Karpas-422 (cell line): Measurements from ENCODE around the gene PAOX. TPM values are rescaled to one million over a fixed set of nuclear protein-coding genes. Genes with fewer than 3 reads are reported as not detected.
A peak's percentile ranks its signal among the peaks of the same experiment; 100 is the strongest.

Source experiments
- DNase-seq: peaks from one replicate; pipeline ENCODE4 v3.0.0-alpha.2; 2015
- H2AFZ ChIP-seq: fragments of 200-600 bp; sonication (generic); 2 replicates; pipeline ENCODE4 v1.6.1; 2014; ENCODE audit warnings: antibody characterized with exemption, low read length, mixed read lengths
- H3K27ac ChIP-seq: fragments of 200-600 bp; sonication (generic); 2 replicates; pipeline ENCODE4 v1.5.1; 2014; ENCODE audit warnings: mild to moderate bottlenecking, low read length, moderate library complexity
- H3K27me3 ChIP-seq: fragments of 200-600 bp; sonication (generic); 2 replicates; pipeline ENCODE4 v1.6.1; 2014; ENCODE audit warnings: low read length, mixed read lengths
- H3K36me3 ChIP-seq: fragments of 200-600 bp; sonication (generic); 2 replicates; pipeline ENCODE4 v1.6.1; 2014; ENCODE audit warnings: low read length, mixed read lengths; ENCODE audit not compliant: insufficient read depth
- H3K4me1 ChIP-seq: fragments of 200-600 bp; sonication (generic); 2 replicates; pipeline ENCODE4 v1.6.1; 2014; ENCODE audit warnings: mild to moderate bottlenecking, low read length, mixed read lengths
- H3K4me2 ChIP-seq: fragments of 200-600 bp; sonication (generic); 2 replicates; pipeline ENCODE4 v1.6.1; 2014; ENCODE audit warnings: low read length, low read depth, mild to moderate bottlenecking; ENCODE audit not compliant: poor library complexity, severe bottlenecking
- H3K4me3 ChIP-seq: fragments of 200-600 bp; sonication (generic); 2 replicates; pipeline ENCODE4 v1.5.1; 2014; ENCODE audit warnings: mild to moderate bottlenecking, antibody characterized with exemption, low read length, mixed read lengths
- H3K79me2 ChIP-seq: fragments of 200-600 bp; sonication (generic); 2 replicates; pipeline ENCODE4 v1.6.1; 2014; ENCODE audit warnings: mild to moderate bottlenecking, low read length, mixed read lengths
- H3K9ac ChIP-seq: fragments of 200-600 bp; sonication (generic); 2 replicates; pipeline ENCODE4 v1.6.0; 2014; ENCODE audit warnings: low read length
- H3K9me2 ChIP-seq: fragments of 200-600 bp; sonication (generic), shearing (Covaris generic); replicated peaks from 2 replicates; pipeline ENCODE4 v1.6.0; 2014; ENCODE audit warnings: mild to moderate bottlenecking, low read length, moderate library complexity; ENCODE audit not compliant: insufficient read depth
- H3K9me3 ChIP-seq: fragments of 300-700, 200-600 bp; sonication (generic); 2 replicates; pipeline ENCODE4 v1.6.1; 2014; ENCODE audit warnings: low read length, mixed read lengths
- H4K20me1 ChIP-seq: fragments of 200-600 bp; sonication (generic); 2 replicates; pipeline ENCODE4 v1.6.1; 2014; ENCODE audit warnings: mild to moderate bottlenecking, antibody characterized with exemption, low read length, low read depth; ENCODE audit not compliant: insufficient read depth
- total RNA-seq: library from RNA; depleted of rRNA; stranded (reverse); fragments of >200 nt; shearing (Covaris generic); gene quantifications from 2 replicates; pipeline ENCODE4 v1.2.3, GENCODE V29; 2014; ENCODE audit warnings: low replicate concordance; rRNA removed

The PAOX gene
- 1.6 TPM in 1 of 2 replicates, not detected in the other for total RNA-seq

DNA sequence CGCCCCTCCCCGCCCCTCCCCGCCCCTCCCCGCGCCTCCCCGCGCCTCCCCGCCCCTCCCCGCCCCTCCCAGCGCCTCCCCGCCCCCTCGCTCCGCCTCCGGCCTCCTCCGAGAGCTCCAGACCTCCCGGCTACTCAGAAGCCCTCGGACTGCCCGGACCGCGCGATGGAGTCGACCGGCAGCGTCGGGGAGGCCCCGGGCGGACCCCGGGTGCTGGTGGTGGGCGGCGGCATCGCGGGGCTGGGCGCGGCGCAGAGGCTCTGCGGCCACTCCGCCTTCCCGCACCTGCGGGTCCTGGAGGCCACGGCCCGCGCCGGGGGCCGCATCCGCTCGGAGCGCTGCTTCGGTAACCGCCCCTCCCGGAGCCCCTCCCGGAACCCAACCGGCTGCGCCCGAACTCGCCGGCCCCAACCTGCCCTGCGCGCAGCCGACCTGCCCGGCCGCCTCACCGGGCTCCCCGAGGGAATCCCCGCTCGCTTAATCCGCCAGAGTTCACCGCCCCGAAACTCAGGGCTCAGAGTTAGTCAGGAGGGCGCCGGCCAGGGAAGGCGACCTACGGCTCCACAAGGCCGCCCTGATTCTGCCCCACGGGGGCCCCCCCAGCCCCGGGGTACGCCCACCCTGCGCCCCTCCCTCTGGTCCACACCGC, at the start of gene PAOX:
TSS of gene PAOX (plus strand) at position 111 of the 649 bp plus-strand sequence. CDS start at position 166, 55 bp downstream.
- H3K4me3 ChIP-seq, result peak within 1 kb of the TSS; percentile 64
- H3K36me3 ChIP-seq, result no peaks in the 10 kb centered on the region
- H3K9me2 ChIP-seq, result no peaks in the 10 kb centered on the region
- peak; percentile 63 for DNase-seq
- peaks cover 17% of the 10 kb centered on the region for H3K4me1 ChIP-seq
- H3K4me2 ChIP-seq, result peak within 1 kb of the TSS; percentile 67
- H3K9me3 ChIP-seq, result no peaks in the 10 kb centered on the region
- H3K27ac ChIP-seq, result no peak within 1 kb of the TSS
- no peaks in the 10 kb centered on the region for H4K20me1 ChIP-seq
- no peaks in the 10 kb centered on the region for H3K79me2 ChIP-seq
- H2AFZ ChIP-seq, result peak within 1 kb of the TSS; percentile 43; the same call in 1 of the 2 replicates
- H3K27me3 ChIP-seq, result no peaks in the 10 kb centered on the region
- H3K9ac ChIP-seq, result peak within 1 kb of the TSS; percentile 67

DNA sequence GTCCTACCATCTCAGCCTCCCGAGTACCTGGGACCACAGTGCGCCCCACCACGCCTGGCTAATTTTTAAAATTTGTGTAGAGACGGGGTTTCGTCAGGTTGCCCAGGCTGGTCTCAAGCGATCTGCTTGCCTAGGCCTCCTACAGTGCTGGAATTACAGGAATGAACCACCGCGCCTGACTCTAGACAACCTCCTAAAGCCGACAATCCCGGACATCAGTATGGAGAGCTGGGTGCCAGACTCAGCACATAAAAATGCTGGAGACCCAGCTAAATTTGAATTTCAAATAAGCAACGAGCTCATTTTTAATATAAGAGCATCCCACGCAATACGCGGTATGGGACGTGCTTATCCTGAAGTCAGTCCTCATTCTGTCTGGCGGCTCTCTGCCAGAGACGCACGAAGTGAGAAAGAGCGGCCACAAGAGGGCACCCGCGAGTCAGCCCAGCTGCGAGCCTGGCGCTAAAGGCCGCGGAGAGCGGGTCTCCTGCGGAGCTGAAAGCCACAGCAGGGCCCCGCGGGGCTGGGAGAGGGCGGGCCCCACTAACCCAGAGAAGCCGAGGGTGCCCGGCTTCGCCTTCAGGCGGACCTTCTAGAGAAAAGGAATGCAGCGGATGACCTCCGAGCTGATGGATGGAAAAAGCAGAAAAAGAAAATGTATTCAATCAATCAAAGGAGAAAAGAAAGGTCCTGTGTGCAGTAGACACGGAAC, 49.4 kb upstream of the PAOX start:
- Histone ChIP-seq H3K9me2 (no peaks in the 10 kb centered on the region), H3K4me3 (no peak overlapping the region)

DNA sequence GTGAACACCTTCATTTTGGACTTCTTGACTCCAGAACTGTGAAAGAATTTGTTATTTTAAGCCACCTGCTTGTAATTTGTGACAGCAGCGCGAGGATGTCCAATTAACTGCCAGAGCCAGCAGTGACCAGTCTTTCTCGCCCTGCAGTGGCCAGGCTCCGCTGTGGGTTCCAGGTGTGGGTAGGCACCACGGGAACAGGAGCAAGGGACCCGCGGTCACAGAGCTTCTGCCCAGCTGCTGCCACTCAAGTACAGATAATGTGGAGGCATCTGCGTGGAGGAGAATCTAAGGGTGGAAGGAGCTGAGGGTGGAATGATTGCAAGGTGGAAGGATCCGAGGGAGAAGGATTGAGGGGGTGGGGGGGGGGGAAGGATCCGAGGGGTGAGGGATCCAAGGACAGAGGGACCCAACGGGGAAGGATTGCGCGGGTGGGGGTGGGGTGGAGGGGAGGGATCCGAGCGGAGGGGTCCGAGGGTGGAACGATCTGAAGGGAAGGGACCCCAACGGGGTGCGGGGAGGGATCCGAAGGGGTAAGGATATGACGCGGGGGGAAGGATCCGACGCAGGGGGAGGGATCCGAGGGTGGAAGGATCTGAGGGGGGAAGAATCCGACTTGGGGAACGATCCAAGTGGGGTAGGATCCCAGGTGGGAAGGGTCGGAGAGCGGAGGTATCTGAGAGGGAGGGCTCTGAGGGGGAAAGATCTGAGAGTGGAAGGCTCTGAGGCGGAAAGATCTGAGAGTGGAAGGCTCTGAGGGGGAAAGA, 45.9 kb upstream of the PAOX start:
- no peak overlapping the region for H2AFZ ChIP-seq
- H3K36me3 ChIP-seq, result no peaks in the 10 kb centered on the region
- H3K9me3 ChIP-seq, result peaks cover 9% of the 10 kb centered on the region; the same call in 1 of the 2 replicates
- H3K4me3 ChIP-seq, result no peak overlapping the region
- no peak overlapping the region for H3K27ac ChIP-seq
- no peaks in the 10 kb centered on the region for H3K9me2 ChIP-seq
- no peaks in the 10 kb centered on the region for H3K79me2 ChIP-seq
- H3K4me2 ChIP-seq, result no peak overlapping the region
- no peaks in the 10 kb centered on the region for H3K27me3 ChIP-seq
- H3K4me1 ChIP-seq, result peaks cover 7% of the 10 kb centered on the region
- DNase-seq, result no peak
- no peaks in the 10 kb centered on the region; the same call in 1 of the 2 replicates for H4K20me1 ChIP-seq
- H3K9ac ChIP-seq, result no peak overlapping the region

More for the DNA sequence above, 49.4 kb upstream of the PAOX start:
- no peak overlapping the region for H2AFZ ChIP-seq
- peak overlapping the region; percentile 59 for H3K4me2 ChIP-seq
- no peaks in the 10 kb centered on the region for H3K27me3 ChIP-seq
- H3K9ac ChIP-seq, result peak overlapping the region; percentile 56
- H4K20me1 ChIP-seq, result no peaks in the 10 kb centered on the region; the same call in 1 of the 2 replicates
- no peaks in the 10 kb centered on the region for H3K9me3 ChIP-seq
- H3K36me3 ChIP-seq, result no peaks in the 10 kb centered on the region
- H3K27ac ChIP-seq, result no peak overlapping the region
- no peaks in the 10 kb centered on the region for H3K79me2 ChIP-seq
- DNase-seq, result peak; percentile 95
- peaks cover 26% of the 10 kb centered on the region for H3K4me1 ChIP-seq

DNA sequence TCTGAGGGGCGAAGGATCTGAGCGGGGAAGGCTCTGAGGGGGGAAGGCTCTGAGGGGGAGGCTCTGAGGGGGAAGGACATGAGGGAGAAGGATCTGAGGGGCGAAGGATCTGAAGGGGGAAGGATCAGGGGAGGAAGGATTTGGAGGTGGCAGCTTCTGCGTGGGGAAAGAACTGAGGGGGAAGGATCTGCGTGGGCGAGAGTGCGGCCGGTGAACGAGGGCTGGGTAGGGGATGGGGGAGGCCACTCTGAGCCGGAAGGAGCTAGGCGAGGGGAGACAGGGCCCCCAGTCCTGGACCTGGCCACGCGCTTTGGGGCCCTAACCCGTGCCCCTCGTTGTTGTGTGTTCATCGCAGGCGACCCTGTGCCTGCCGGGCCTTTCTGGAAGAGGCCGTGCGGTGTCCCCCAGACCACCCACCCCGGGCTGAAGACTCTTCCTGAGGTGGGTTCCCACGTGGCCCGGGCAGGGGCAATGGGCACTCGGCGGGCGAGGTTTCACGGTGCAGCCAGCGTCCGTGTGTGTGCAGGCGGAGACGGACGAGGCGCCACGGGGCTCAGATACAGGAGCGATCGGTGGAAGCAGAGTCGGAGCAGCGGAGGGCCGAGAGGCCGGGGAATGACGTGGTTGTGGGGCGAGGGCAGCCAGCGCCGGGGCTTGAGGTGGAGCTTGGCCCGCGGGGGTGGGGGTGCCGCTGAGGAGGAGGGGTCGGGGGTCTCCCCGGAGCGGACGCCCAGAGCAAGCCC, 44.4 kb upstream of the PAOX start:
- no peaks in the 10 kb centered on the region for H3K36me3 ChIP-seq
- H3K79me2 ChIP-seq, result no peaks in the 10 kb centered on the region
- no peaks in the 10 kb centered on the region for H4K20me1 ChIP-seq
- H3K4me1 ChIP-seq, result peaks cover 3% of the 10 kb centered on the region
- no peak overlapping the region for H2AFZ ChIP-seq
- DNase-seq, result no peak
- H3K4me3 ChIP-seq, result no peak overlapping the region
- H3K9me2 ChIP-seq, result no peaks in the 10 kb centered on the region
- H3K9ac ChIP-seq, result no peak overlapping the region
- H3K27ac ChIP-seq, result no peak overlapping the region
- peaks cover 22% of the 10 kb centered on the region for H3K9me3 ChIP-seq
- H3K27me3 ChIP-seq, result no peaks in the 10 kb centered on the region
- H3K4me2 ChIP-seq, result no peak overlapping the region

DNA sequence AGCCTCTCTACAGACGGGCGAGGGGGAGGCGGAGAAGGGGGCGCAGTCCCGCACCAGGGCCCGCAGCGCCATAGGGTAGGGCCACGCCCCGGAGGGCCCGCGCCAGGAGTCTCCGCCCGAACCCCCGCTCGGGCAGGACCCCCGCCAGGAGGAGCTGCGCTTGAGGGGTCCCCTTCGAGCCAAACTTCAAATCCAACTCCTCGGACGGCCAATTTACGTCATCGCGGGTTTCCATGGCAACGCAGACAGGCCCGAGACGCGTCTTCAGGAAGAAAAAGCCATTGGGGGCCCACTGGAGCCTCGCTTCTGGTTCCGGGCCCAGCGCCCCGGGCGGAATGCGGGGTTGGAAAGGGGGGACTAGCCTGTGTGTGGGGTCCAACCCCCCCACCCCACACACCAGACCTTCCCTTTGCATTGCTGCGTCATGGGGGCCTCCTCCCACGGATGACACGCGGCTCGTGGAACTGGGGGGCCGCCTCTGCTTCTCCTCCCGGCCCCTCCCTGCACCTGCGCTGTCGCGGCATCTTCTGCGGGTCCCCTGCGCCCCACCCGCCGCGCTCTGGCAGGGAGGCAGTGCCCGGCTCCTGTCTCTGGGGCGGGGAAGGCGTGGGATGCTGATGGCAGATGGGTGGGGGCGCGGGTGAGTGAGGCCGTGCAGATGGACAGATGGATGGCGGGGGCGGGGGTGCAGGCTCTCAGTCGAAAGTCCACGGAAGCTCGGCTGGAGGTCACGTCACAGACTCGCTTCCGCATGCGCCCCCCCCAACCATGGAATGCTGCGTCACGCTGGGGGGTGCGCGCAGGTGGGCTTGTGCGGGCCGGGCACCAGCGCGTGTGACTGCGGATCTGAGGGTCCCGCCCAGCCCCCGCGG, 43.6 kb upstream of the PAOX start:
- DNase-seq, result no peak
- Histone ChIP-seq H3K9me3 (peaks cover 22% of the 10 kb centered on the region), H3K9me2 (no peaks in the 10 kb centered on the region), H3K36me3 (no peaks in the 10 kb centered on the region), H3K4me1 (no peaks in the 10 kb centered on the region), H3K9ac (no peak overlapping the region), H3K27ac (no peak overlapping the region), H3K4me3 (no peak overlapping the region), H2AFZ (no peak overlapping the region), H3K4me2 (no peak overlapping the region), H3K27me3 (no peaks in the 10 kb centered on the region), H3K79me2 (no peaks in the 10 kb centered on the region), H4K20me1 (no peaks in the 10 kb centered on the region)

DNA sequence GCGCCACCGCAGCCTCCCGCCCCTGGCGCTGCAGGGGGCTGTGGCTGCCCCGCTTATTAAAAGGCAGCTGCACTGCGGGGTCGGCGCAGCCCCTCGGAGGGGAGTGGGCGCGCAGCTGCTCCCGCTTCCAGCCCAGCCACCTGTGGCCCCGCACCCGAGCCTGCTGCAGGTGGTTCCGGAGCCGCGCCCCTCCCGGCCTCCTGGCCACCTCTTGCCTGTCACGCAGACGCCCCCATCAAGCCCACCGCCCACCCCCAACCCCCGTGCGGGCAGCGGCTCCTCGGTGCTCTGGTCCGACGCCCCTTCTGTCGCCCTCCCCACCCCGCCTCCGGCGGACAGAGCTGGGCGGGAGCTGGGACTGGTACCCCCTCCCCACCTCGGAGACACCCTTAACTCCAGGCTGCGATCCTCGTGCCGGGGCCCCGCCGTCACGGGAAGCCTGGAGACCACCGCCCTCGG, 42.9 kb upstream of the PAOX start:
- Histone ChIP-seq H3K79me2 (no peaks in the 10 kb centered on the region), H3K9me3 (peaks cover 22% of the 10 kb centered on the region), H3K4me3 (no peak overlapping the region), H4K20me1 (no peaks in the 10 kb centered on the region), H3K4me2 (no peak overlapping the region), H3K9ac (no peak overlapping the region), H3K4me1 (no peaks in the 10 kb centered on the region), H2AFZ (no peak overlapping the region), H3K27me3 (no peaks in the 10 kb centered on the region), H3K36me3 (no peaks in the 10 kb centered on the region), H3K9me2 (no peaks in the 10 kb centered on the region), H3K27ac (no peak overlapping the region)
- no peak for DNase-seq

DNA sequence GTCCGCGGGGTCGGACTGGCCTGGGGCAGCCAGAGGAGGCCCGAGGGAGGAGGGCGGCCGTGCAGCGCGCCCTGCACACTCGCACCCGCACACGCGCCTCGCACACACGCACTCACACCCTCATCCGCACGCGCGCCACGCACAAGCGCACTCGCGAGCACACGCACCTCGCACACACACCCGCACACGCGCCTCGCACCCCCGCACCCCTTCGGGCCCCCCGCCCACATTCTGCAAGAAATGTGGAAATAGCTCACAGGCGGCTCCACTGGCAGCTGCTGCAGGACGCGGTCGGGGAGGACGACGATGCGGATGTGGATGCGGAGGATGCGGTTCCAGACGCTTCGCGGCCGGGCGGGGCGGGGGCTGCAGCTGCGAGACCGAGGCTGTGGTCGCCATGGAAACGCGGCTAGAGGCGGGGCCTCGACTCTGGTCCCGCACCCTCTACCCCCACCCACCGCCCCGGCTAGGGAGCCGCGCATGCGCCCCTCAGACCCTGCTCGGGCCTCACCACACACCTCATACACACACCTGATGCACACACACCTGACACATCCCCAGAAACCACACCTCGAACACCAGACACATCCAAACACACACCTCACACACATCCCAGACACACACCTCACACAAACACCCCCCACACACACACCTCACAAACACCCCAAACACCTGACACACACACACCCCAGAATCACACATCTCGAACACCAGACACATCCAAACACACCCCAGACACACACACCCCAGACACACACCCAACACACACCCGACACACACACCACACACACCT, 42.3 kb upstream of the PAOX start, which contains the start of gene CALY:
TSS of gene CALY (minus strand) at position 320 of the 793 bp plus-strand sequence. CDS start 7,907 bp downstream, outside the sequence.
- no peaks in the 10 kb centered on the region for H3K27me3 ChIP-seq
- no peaks in the 10 kb centered on the region for H3K9me2 ChIP-seq
- no peaks in the 10 kb centered on the region for H4K20me1 ChIP-seq
- H3K4me3 ChIP-seq, result no peak within 1 kb of the TSS
- DNase-seq, result no peak
- no peaks in the 10 kb centered on the region for H3K36me3 ChIP-seq
- H3K4me1 ChIP-seq, result no peaks in the 10 kb centered on the region
- no peak within 1 kb of the TSS for H2AFZ ChIP-seq
- H3K9me3 ChIP-seq, result peaks cover 22% of the 10 kb centered on the region
- no peak within 1 kb of the TSS for H3K27ac ChIP-seq
- no peak within 1 kb of the TSS for H3K4me2 ChIP-seq
- no peaks in the 10 kb centered on the region for H3K79me2 ChIP-seq
- H3K9ac ChIP-seq, result no peak within 1 kb of the TSS
